HepG2 (cell line): ENCODE measurements around the gene NES. TPM values are rescaled to one million over a fixed set of nuclear protein-coding genes. Genes with fewer than 3 reads are reported as not detected.

ENCODE experiments used
- AHR ChIP-seq: IDR thresholded peaks from 2 replicates; pipeline ENCODE4 v1.6.1; 2018; ENCODE audit warnings: missing genetic modification reagents, missing compliant biosample characterization
- ATRX ChIP-seq: sonication (generic); formaldehyde crosslinking; IDR thresholded peaks from 2 replicates; pipeline ENCODE4 v1.4.0; 2020; ENCODE audit warnings: missing genetic modification reagents, borderline replicate concordance
- BCL6 ChIP-seq: IDR thresholded peaks from 2 replicates; pipeline ENCODE4 v1.6.1; 2016; ENCODE audit warnings: missing genetic modification reagents, missing compliant biosample characterization
- CBFB ChIP-seq: sonication (generic); formaldehyde crosslinking; IDR thresholded peaks from 2 replicates; pipeline ENCODE4 v1.4.0; 2020; ENCODE audit warnings: missing genetic modification reagents
- HMG20B ChIP-seq: conservative IDR thresholded peaks from 2 replicates; pipeline ENCODE4 v1.6.1; 2016; ENCODE audit warnings: missing genetic modification reagents, missing compliant biosample characterization
- HMGXB3 ChIP-seq: sonication (generic); formaldehyde crosslinking; IDR thresholded peaks from 2 replicates; pipeline ENCODE4 v1.4.0; 2020; ENCODE audit warnings: missing genetic modification reagents, borderline replicate concordance
- HOXA7 ChIP-seq: sonication (generic); formaldehyde crosslinking; IDR thresholded peaks from 2 replicates; pipeline ENCODE4 v1.8.1; 2022; ENCODE audit warnings: mild to moderate bottlenecking, missing genetic modification reagents, moderate library complexity
- POLR2A ChIP-seq, 2 experiments: IDR thresholded peaks; 2 replicates each; pipeline ENCODE4 v1.6.1; 2011; ENCODE audit warnings: low read depth in 2 of 2, low read length in 2 of 2, mild to moderate bottlenecking in 1 of 2, moderate library complexity in 1 of 2; ENCODE audit not compliant: insufficient read depth in 1 of 2
- SRSF9 ChIP-seq: fragments of 200-400 bp; formaldehyde crosslinking; IDR thresholded peaks from 2 replicates; pipeline ENCODE4 v1.6.1; 2018; ENCODE audit warnings: borderline replicate concordance, mild to moderate bottlenecking, low read depth, low read length; ENCODE audit not compliant: insufficient read depth, poor library complexity, severe bottlenecking
- XRCC5 ChIP-seq: fragments of 200-400 bp; formaldehyde crosslinking; optimal IDR thresholded peaks from 2 replicates; pipeline ENCODE3; 2017; ENCODE audit warnings: mild to moderate bottlenecking, low read length
- ZBTB42 ChIP-seq: sonication (generic); formaldehyde crosslinking; IDR thresholded peaks from 2 replicates; pipeline ENCODE4 v1.5.0; 2020; ENCODE audit warnings: mild to moderate bottlenecking, missing genetic modification reagents
- ZGPAT ChIP-seq: IDR thresholded peaks from 2 replicates; pipeline ENCODE4 v1.6.1; 2016; ENCODE audit warnings: mild to moderate bottlenecking
- ZNF251 ChIP-seq: sonication (generic); formaldehyde crosslinking; IDR thresholded peaks from 2 replicates; pipeline ENCODE4 v1.9.0; 2021; ENCODE audit warnings: mild to moderate bottlenecking, missing genetic modification reagents
- ZNF740 ChIP-seq: sonication (generic); formaldehyde crosslinking; IDR thresholded peaks from 2 replicates; pipeline ENCODE4 v1.4.0; 2020; ENCODE audit warnings: missing genetic modification reagents
- polyA plus RNA-seq, 8 experiments: library from polyadenylated mRNA; depleted of rRNA in 3 of 8; stranded (reverse) in 7 of 8; unstranded in 1 of 8; fragments of >200 nt; fragmentation: Illumina TruSeq in 4 of 8; extraction: Trizol in 4 of 8; gene quantifications; 2 replicates each; pipeline versions ENCODE4 v1.2.1 to v1.2.3, GENCODE V29; 2011 to 2016; ENCODE audit warnings: low read depth in 4 of 8, missing spikeins in 1 of 8, mixed read lengths in 1 of 8; ENCODE audit not compliant: insufficient read depth in 1 of 8
- total RNA-seq, 5 experiments: library from RNA; depleted of rRNA; stranded (reverse); fragments of >200 nt; fragmentation: Illumina TruSeq; extraction: Trizol; gene quantifications; 2 replicates each; pipeline ENCODE4 v1.2.3, GENCODE V29; 2016; ENCODE audit warnings: low read depth in 1 of 5
- TF ChIP-seq, protein P1 (sequence below): sonication (generic); formaldehyde crosslinking; IDR thresholded peaks from 2 replicates; pipeline ENCODE4 v1.8.0; 2023; ENCODE audit warnings: mild to moderate bottlenecking, missing genetic modification reagents
- TF ChIP-seq, protein P2 (sequence below): sonication (generic); formaldehyde crosslinking; IDR thresholded peaks from 2 replicates; pipeline ENCODE4 v1.9.0; 2021; ENCODE audit warnings: missing genetic modification reagents, borderline replicate concordance

Gene NES
- total and polyA plus RNA-seq, 2 of the 13 experiments (the other 11 are each of a cell fraction or from before 2014, with no cell fraction given), result 1.7 to 16.6 TPM

GRCh38 chr1:156659988-156660751, 17.0 kb downstream of the NES start (continued):
- TF ChIP-seq ZGPAT, result peak; percentile 86
- TF ChIP-seq ZBTB42 (CRISPR knock-in tag), result no peak
- no peak; the same call in 1 of the 2 replicates for TF ChIP-seq HMGXB3 (CRISPR knock-in tag)
- no peak for TF ChIP-seq ZNF251
- TF ChIP-seq BCL6 (CRISPR knock-in tag), result peak; percentile 43; the same call in 1 of the 2 replicates
- TF ChIP-seq POLR2A (IDR thresholded peaks at IDR 0.05; ENCODE audit: insufficient read depth in 1 of 2, low read depth in 2 of 2, low read length in 2 of 2), result peak in 1 of 2 experiments; percentile 95; a peak in 2 of 4 replicates
- TF ChIP-seq, protein P1, sequence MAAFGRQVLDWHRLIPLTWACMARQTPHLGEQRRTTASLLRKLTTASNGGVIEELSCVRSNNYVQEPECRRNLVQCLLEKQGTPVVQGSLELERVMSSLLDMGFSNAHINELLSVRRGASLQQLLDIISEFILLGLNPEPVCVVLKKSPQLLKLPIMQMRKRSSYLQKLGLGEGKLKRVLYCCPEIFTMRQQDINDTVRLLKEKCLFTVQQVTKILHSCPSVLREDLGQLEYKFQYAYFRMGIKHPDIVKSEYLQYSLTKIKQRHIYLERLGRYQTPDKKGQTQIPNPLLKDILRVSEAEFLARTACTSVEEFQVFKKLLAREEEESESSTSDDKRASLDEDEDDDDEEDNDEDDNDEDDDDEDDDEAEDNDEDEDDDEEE (CRISPR knock-in tag), result no peak
- no peak for TF ChIP-seq HOXA7 (CRISPR knock-in tag)
- peak; percentile 90; the same call in 1 of the 2 replicates for TF ChIP-seq ZNF740 (CRISPR knock-in tag)
- TF ChIP-seq CBFB (CRISPR knock-in tag), result peak; percentile 62
- 0 out of 2 replicates have a peak, but pooled peaks have one; percentile 21 for TF ChIP-seq HMG20B (CRISPR knock-in tag)
- TF ChIP-seq SRSF9, result no peak
- peak; percentile 80; the same call in 1 of the 2 replicates for TF ChIP-seq AHR (CRISPR knock-in tag)
- peak; percentile 95 for TF ChIP-seq XRCC5
- TF ChIP-seq ATRX, result no peak
- TF ChIP-seq, protein P2, sequence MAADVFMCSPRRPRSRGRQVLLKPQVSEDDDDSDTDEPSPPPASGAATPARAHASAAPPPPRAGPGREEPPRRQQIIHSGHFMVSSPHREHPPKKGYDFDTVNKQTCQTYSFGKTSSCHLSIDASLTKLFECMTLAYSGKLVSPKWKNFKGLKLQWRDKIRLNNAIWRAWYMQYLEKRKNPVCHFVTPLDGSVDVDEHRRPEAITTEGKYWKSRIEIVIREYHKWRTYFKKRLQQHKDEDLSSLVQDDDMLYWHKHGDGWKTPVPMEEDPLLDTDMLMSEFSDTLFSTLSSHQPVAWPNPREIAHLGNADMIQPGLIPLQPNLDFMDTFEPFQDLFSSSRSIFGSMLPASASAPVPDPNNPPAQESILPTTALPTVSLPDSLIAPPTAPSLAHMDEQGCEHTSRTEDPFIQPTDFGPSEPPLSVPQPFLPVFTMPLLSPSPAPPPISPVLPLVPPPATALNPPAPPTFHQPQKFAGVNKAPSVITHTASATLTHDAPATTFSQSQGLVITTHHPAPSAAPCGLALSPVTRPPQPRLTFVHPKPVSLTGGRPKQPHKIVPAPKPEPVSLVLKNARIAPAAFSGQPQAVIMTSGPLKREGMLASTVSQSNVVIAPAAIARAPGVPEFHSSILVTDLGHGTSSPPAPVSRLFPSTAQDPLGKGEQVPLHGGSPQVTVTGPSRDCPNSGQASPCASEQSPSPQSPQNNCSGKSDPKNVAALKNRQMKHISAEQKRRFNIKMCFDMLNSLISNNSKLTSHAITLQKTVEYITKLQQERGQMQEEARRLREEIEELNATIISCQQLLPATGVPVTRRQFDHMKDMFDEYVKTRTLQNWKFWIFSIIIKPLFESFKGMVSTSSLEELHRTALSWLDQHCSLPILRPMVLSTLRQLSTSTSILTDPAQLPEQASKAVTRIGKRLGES (CRISPR knock-in tag), result no peak
